Sigmoid colon (tissue), 7 donors: Measurements from ENCODE around the gene CD247. TPM values are rescaled to one million over a fixed set of nuclear protein-coding genes. Genes with fewer than 3 reads are reported as not detected.
A peak's percentile ranks its signal among the peaks of the same experiment; 100 is the strongest.

Experiments
- DNase-seq: peaks from one replicate; pipeline ENCODE4 v3.0.0-alpha.2; 2019
- H3K27ac ChIP-seq, 4 donors: fragments of 200-600 bp; sonication (generic); one replicate each; pipeline ENCODE4 v1.5.1; 2016 to 2019; ENCODE audit warnings: mild to moderate bottlenecking in 1 of 4
- H3K27me3 ChIP-seq, 3 donors: fragments of 200-600 bp; sonication (generic); one replicate each; pipeline ENCODE4 v1.5.1; 2019; ENCODE audit warnings: mild to moderate bottlenecking in 1 of 3
- H3K36me3 ChIP-seq, 4 donors: fragments of 200-600 bp; sonication (generic); one replicate each; pipeline ENCODE4 v1.5.1; 2016 to 2019
- H3K4me1 ChIP-seq, 4 donors: fragments of 200-600 bp; sonication (generic); one replicate each; pipeline ENCODE4 v1.5.1; 2017 to 2019
- H3K4me3 ChIP-seq, 4 donors: fragments of 200-600 bp; sonication (generic); one replicate each; pipeline ENCODE4 v1.5.1; 2017 to 2019; ENCODE audit warnings: mild to moderate bottlenecking in 2 of 4, moderate library complexity in 1 of 4
- H3K9me3 ChIP-seq, 4 donors: fragments of 200-600 bp in 3 of 4; sonication (generic) in 3 of 4; one replicate each; pipeline versions ENCODE4 v1.5.1 to v1.6.1; 2013 to 2019
- EP300 ChIP-seq, 4 donors: sonication (generic); formaldehyde crosslinking; IDR thresholded peaks; one replicate each; pipeline ENCODE4 v1.6.1; 2017; ENCODE audit warnings: antibody characterized with exemption in 4 of 4
- POLR2A ChIP-seq, 2 donors: fragments of 450-650 bp; IDR thresholded peaks; one replicate each; pipeline ENCODE4 v1.6.1; 2016; ENCODE audit warnings: antibody characterized with exemption in 2 of 2, mild to moderate bottlenecking in 2 of 2, moderate library complexity in 2 of 2
- POLR2AphosphoS5 ChIP-seq, 4 donors: sonication (generic); formaldehyde crosslinking; IDR thresholded peaks; one replicate each; pipeline ENCODE4 v1.6.1; 2017; ENCODE audit warnings: antibody characterized with exemption in 4 of 4
- WGBS, 2 donors: extraction: QIAGEN DNeasy Blood & Tissue Kit; methylation state at CpG; one replicate each; pipeline ENCODE4 v1.1.7; 2013; 5-methylcytosine and 5-hydroxymethylcytosine counted together
- intact Hi-C: fragments of 100-400 bp; cut with DNase I; formaldehyde crosslinking; loops from one replicate; pipeline ENCODE4 v1.15.1; 2023
- polyA plus RNA-seq, 3 donors: library from polyadenylated mRNA; stranded (reverse); fragments of 200-250 nt; gene quantifications; one replicate each; pipeline ENCODE4 v1.2.3, GENCODE V29; 2013
- total RNA-seq, 4 donors: library from RNA; depleted of rRNA; stranded (reverse); fragments of >200 nt; gene quantifications; one replicate each; pipeline ENCODE4 v1.1.0, GENCODE V29; 2016
- TF ChIP-seq, protein P1 (sequence below), 4 experiments: fragments of 450-650 bp in 3 of 4; fragments of 200-600 bp in 1 of 4; IDR thresholded peaks; one replicate each; pipeline ENCODE4 v1.5.1; 2016 to 2019; ENCODE audit warnings: antibody characterized with exemption in 4 of 4, mild to moderate bottlenecking in 3 of 4, moderate library complexity in 2 of 4
- donor health status: healthy with polysubstance abuse.
- donor health status: Bipolar disorder and iron deficiency.
- donor health status: healthy.

Gene CD247
- total and polyA plus RNA-seq, 7 donors: 0.36 to 20.3 (median 1.4) TPM; not detected in 3

DNA sequence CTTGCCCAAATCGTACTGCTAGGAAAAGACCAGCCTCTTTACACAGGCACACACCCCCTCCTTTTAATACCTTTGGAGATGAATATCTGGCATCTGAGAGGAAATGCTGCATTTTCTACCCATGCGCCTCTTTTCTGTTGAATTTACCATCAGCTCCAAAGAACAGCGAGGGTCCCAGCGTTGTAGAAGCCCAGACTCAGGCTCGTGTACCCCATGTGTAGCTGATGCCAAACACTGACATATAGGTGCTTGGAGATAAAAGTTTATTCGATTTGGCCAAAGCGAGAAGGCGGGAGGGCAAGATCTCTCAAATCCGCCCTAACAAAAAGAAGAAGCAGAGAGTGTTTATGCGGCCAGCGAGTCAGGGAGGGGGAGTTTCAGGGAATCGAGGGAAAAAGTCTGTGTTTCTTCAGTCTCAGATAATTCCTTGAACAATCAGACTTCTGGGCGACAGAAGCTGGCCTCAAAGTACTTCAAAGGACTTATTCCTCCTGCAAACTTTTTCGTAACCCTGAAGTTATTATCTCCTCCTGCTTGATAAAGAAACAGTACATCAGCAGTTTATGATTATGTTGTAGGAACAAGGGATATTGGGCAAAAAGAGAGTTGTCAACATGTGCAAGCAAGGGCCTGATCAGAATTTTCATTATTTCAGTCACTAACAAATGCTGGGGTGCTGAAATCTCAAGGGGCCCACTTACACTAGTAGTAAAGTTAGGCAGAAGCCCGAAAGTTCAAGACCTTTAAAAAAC is 35.9 kb upstream of the CD247 start:
- Histone ChIP-seq H3K27me3 (no peaks in the 10 kb centered on the region), H3K4me3 (peak overlapping the region; percentile 16 to 97 (median 84)), H3K36me3 (no peaks in the 10 kb centered on the region), H3K4me1 (peaks cover 0 to 41% (median 30%) of the 10 kb centered on the region in 4 donors), H3K27ac (peak overlapping the region; percentile 78 to 87 (median 86)), H3K9me3 (no peaks in the 10 kb centered on the region)
- 11 to 15% methylated on average over 15 of the region's 15 CpGs for WGBS, 2 donors
- DNase-seq: no peak
- intact Hi-C loops: loop anchor here (10.0 kb wide), 1 partner anchor 679 kb away; the partner anchor contains the start of gene TADA1
- TF ChIP-seq POLR2AphosphoS5 (IDR thresholded peaks at IDR 0.05) (no peak), EP300 (IDR thresholded peaks at IDR 0.05) (no peak), POLR2A (IDR thresholded peaks at IDR 0.05) (no peak)
- TF ChIP-seq, protein P1, sequence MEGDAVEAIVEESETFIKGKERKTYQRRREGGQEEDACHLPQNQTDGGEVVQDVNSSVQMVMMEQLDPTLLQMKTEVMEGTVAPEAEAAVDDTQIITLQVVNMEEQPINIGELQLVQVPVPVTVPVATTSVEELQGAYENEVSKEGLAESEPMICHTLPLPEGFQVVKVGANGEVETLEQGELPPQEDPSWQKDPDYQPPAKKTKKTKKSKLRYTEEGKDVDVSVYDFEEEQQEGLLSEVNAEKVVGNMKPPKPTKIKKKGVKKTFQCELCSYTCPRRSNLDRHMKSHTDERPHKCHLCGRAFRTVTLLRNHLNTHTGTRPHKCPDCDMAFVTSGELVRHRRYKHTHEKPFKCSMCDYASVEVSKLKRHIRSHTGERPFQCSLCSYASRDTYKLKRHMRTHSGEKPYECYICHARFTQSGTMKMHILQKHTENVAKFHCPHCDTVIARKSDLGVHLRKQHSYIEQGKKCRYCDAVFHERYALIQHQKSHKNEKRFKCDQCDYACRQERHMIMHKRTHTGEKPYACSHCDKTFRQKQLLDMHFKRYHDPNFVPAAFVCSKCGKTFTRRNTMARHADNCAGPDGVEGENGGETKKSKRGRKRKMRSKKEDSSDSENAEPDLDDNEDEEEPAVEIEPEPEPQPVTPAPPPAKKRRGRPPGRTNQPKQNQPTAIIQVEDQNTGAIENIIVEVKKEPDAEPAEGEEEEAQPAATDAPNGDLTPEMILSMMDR (IDR thresholded peaks at IDR 0.05): no peak

DNA sequence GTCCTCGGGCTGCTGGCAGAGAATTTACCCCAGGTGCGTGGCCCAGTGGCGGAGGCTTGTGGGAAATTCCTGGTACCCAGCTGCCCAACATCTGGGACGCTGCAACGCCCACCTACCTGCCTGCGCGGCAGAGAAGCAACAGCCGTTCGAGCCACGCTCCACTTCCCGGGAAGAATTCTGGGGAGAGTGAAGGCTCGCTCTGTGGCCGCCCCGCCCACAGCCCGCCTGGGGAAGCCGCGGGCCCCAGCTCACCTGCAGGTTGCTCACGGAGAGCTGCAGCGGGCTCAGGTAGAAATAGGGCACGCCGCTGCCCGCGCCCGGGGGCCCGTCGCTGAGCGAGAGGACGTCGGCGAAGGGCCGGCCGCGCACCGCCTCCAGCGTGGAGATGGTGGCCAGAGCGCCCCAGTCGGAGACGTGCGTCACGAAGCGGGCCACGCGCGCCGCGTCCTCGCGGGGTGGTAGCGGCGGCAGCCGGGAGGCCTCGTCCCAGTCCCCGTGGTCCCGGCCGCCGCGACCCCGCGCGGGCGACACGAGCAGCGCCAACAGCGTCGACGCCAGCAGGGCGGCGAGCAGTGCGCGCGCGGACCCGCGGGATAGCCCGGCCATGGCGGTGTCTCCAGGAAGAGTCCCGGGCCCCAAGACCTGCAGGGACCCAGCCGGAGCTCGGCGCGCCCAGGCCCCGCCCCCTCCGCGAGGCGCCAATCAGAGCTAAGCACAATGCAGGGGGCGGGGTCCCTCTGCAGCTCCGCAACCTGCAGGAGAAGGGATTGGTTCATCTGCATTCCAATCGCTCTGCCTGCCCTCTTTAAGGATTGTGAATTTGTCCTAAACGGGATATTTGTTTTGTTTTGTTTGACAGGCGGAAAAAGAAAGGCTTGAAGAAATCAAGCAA is 35.1 kb upstream of the CD247 start, which contains the start of gene CREG1:
Gene CREG1 (minus strand): TSS at position 627 of the 892 bp plus-strand sequence.
- 0 to 1% methylated on average over 90 of the region's 90 CpGs for WGBS, 2 donors
- H3K27me3 ChIP-seq: no peaks in the 10 kb centered on the region
- DNase-seq: peak; percentile 97
- intact Hi-C loops: loop anchor here (2.0 to 10.0 kb wide), 2 partner anchors 333 to 679 kb away; partner anchors contain the start of genes POU2F1 and TADA1
- peaks cover 0 to 41% (median 31%) of the 10 kb centered on the region in 4 donors for H3K4me1 ChIP-seq
- H3K27ac ChIP-seq: peak within 1 kb of the TSS; percentile 78 to 87 (median 86)
- peak within 1 kb of the TSS; percentile 59 to 97 (median 84) for H3K4me3 ChIP-seq
- no peaks in the 10 kb centered on the region for H3K9me3 ChIP-seq
- H3K36me3 ChIP-seq: no peaks in the 10 kb centered on the region
- TF ChIP-seq POLR2A (IDR thresholded peaks at IDR 0.05) (peak; percentile 28 to 51), POLR2AphosphoS5 (IDR thresholded peaks at IDR 0.05) (peak; percentile 84 to 94 (median 88)), EP300 (IDR thresholded peaks at IDR 0.05) (no peak)
- TF ChIP-seq, protein P1 (IDR thresholded peaks at IDR 0.05): no peak

DNA sequence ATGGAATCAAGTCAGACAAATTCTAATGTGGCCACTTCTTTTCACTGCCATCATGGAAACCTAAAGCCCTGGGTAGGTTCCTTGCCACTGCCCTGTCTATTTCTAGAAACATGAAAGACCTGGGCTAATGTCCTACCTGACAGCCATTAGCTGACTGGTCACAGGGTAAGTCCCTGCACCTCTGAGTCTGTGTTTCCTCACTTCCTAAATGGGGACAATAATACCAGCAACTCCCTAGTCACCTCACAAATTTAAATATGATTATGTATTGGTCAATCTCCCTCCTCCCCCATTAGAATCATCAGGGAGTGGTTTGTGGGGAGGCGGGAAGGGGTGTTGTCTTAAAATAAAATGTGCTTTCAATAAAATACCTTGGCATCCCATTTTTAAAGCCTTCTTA is 33.0 kb upstream of the CD247 start:
- Histone ChIP-seq H3K4me1 (peaks cover 0 to 41% (median 31%) of the 10 kb centered on the region in 4 donors), H3K36me3 (peaks cover 0 to 15% (median 5%) of the 10 kb centered on the region in 4 donors), H3K27ac (no peak overlapping the region), H3K4me3 (no peak overlapping the region), H3K27me3 (no peaks in the 10 kb centered on the region), H3K9me3 (no peaks in the 10 kb centered on the region)
- intact Hi-C loops: loop anchor here (10.0 kb wide), 1 partner anchor 677 kb away; the partner anchor contains the start of gene TADA1
- no peak for DNase-seq
- TF ChIP-seq POLR2A (IDR thresholded peaks at IDR 0.05) (no peak), EP300 (IDR thresholded peaks at IDR 0.05) (no peak), POLR2AphosphoS5 (IDR thresholded peaks at IDR 0.05) (peak in 1 of 4 donors; percentile 12)
- TF ChIP-seq, protein P1 (IDR thresholded peaks at IDR 0.05): no peak
- 93 to 96% methylated on average over 1 of the region's 1 CpG for WGBS, 2 donors

DNA sequence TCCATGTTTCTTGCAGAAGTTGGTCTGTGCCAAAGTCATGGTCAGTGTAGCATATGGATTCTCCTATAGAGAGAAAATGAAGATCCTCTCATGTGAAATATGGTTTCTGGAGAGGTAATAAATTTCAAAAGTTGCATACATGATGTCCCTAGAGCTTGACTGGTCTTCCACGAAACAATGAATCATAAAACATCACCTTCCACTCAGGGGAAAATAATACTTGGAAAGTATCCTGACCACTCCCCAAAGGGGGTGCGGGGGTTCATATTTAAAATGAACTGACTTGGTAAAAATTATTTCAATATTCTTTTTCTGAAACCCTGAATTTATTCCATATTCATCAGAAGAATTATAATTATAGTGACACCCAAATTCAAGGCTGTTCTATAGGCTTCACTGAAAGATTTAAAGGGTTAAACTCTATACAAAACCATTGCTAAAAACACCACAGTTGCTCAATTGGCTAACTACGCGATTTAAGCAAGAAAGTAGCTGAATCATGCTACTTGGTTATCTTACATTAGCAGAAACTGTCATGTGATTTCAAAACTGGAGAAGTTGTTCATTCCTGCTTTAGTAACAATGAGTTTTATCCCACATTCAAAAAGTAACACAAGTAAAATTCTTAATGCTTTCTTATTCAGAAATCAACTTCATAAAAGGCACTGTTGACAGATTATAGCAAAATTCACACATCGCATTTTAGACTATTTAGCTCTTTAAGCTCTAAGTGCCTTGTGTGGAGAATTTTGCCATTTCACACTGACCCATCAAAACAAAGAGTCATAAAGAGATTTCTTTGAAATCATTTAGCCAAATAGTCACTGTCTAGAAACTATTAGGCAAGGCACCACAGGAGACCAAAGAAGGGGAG is 30.0 kb upstream of the CD247 start:
- 72 to 88% methylated on average over 5 of the region's 5 CpGs for WGBS, 2 donors
- DNase-seq: no peak
- H3K4me1 ChIP-seq: peaks cover 0 to 30% (median 21%) of the 10 kb centered on the region in 4 donors
- peaks cover 0 to 41% (median 8%) of the 10 kb centered on the region in 4 donors for H3K36me3 ChIP-seq
- H3K27ac ChIP-seq: peak overlapping the region; percentile 33 to 55 (median 42)
- peak in 1 of 4 donors; percentile 60 for TF ChIP-seq POLR2AphosphoS5 (IDR thresholded peaks at IDR 0.05)
- TF ChIP-seq POLR2A (IDR thresholded peaks at IDR 0.05): no peak
- TF ChIP-seq, protein P1 (IDR thresholded peaks at IDR 0.05): no peak
- H3K27me3 ChIP-seq: no peaks in the 10 kb centered on the region
- H3K9me3 ChIP-seq: no peaks in the 10 kb centered on the region
- no peak overlapping the region for H3K4me3 ChIP-seq
- intact Hi-C loops: no loop called here
